Prostate gland (tissue), 2 donors: Measurements from ENCODE around the gene RPS3. TPM values are rescaled to one million over a fixed set of nuclear protein-coding genes. Genes with fewer than 3 reads are reported as not detected.

Experiments used
- DNase-seq: peaks from one replicate; pipeline ENCODE4 v3.0.0-alpha.2; 2019; ENCODE audit warnings: low spot score
- H3K27ac ChIP-seq, 2 donors: fragments of 200-600 bp; sonication (generic); 2 replicates each; pipeline ENCODE4 v1.5.1; 2017 to 2019
- H3K27me3 ChIP-seq: fragments of 200-600 bp; sonication (generic); replicated peaks from 2 replicates; pipeline ENCODE4 v1.5.1; 2019; ENCODE audit not compliant: insufficient read depth
- H3K36me3 ChIP-seq, 2 donors: fragments of 200-600 bp; sonication (generic); 1 replicate in 1 of 2; 2 replicates in 1 of 2; pipeline versions ENCODE4 v1.5.1 to v1.8.1; 2017 to 2019
- H3K4me1 ChIP-seq: fragments of 200-600 bp; sonication (generic); replicated peaks from 2 replicates; pipeline ENCODE4 v1.5.1; 2019
- H3K4me3 ChIP-seq, 2 donors: fragments of 200-600 bp; sonication (generic); 2 replicates each; pipeline ENCODE4 v1.5.1; 2017 to 2019
- H3K9me3 ChIP-seq: fragments of 200-600 bp; sonication (generic); 2 replicates; pipeline ENCODE4 v1.5.1; 2017
- POLR2A ChIP-seq: fragments of 450-650 bp; IDR thresholded peaks from one replicate; pipeline ENCODE4 v1.6.1; 2016; ENCODE audit warnings: antibody characterized with exemption, mild to moderate bottlenecking
- POLR2AphosphoS5 ChIP-seq: sonication (generic); formaldehyde crosslinking; IDR thresholded peaks from one replicate; pipeline ENCODE4 v1.6.1; 2017; ENCODE audit warnings: antibody characterized with exemption
- WGBS: methylation state at CpG from one replicate; pipeline ENCODE4 v1.1.5; 2018; 5-methylcytosine and 5-hydroxymethylcytosine counted together
- intact Hi-C: fragments of 100-400 bp; cut with DNase I; formaldehyde crosslinking; loops from one replicate; pipeline ENCODE4 v1.14.2; 2022
- total RNA-seq, 2 donors: library from RNA; depleted of rRNA; stranded (reverse); fragments of >200 nt; gene quantifications; one replicate each; pipeline ENCODE4 v1.1.0, GENCODE V29; 2016
- TF ChIP-seq, protein P1 (sequence below), 4 experiments: fragments of 200-600 bp in 2 of 4; fragments of 450-650 bp in 2 of 4; sonication (generic) in 2 of 4; IDR thresholded peaks; 1 replicate in 3 of 4; 2 replicates in 1 of 4; pipeline ENCODE4 v1.5.1; 2016 to 2019; ENCODE audit warnings: antibody characterized with exemption in 4 of 4, mild to moderate bottlenecking in 2 of 4, moderate library complexity in 2 of 4

The RPS3 gene
- total RNA-seq, 2 donors from 2014 or later = 890 to 1,636 TPM

- intact Hi-C loops = no loop called here
- TF ChIP-seq POLR2A (no peak), POLR2AphosphoS5 (no peak)
- TF ChIP-seq, protein P1, sequence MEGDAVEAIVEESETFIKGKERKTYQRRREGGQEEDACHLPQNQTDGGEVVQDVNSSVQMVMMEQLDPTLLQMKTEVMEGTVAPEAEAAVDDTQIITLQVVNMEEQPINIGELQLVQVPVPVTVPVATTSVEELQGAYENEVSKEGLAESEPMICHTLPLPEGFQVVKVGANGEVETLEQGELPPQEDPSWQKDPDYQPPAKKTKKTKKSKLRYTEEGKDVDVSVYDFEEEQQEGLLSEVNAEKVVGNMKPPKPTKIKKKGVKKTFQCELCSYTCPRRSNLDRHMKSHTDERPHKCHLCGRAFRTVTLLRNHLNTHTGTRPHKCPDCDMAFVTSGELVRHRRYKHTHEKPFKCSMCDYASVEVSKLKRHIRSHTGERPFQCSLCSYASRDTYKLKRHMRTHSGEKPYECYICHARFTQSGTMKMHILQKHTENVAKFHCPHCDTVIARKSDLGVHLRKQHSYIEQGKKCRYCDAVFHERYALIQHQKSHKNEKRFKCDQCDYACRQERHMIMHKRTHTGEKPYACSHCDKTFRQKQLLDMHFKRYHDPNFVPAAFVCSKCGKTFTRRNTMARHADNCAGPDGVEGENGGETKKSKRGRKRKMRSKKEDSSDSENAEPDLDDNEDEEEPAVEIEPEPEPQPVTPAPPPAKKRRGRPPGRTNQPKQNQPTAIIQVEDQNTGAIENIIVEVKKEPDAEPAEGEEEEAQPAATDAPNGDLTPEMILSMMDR (IDR thresholded peaks at IDR 0.05) = no peak
- H3K27ac ChIP-seq = no peak overlapping the region
- H3K36me3 ChIP-seq = no peaks in the 10 kb centered on the region
- no peaks in the 10 kb centered on the region for H3K4me1 ChIP-seq
- WGBS = 81% methylated on average over 10 of the region's 10 CpGs
- no peaks in the 10 kb centered on the region for H3K27me3 ChIP-seq
- H3K9me3 ChIP-seq = no peaks in the 10 kb centered on the region
- H3K4me3 ChIP-seq = no peak overlapping the region
- no peak for DNase-seq
These were observed 50.0 kb downstream of the RPS3 start for GRCh38 chr11:75449271-75449670.

DNA sequence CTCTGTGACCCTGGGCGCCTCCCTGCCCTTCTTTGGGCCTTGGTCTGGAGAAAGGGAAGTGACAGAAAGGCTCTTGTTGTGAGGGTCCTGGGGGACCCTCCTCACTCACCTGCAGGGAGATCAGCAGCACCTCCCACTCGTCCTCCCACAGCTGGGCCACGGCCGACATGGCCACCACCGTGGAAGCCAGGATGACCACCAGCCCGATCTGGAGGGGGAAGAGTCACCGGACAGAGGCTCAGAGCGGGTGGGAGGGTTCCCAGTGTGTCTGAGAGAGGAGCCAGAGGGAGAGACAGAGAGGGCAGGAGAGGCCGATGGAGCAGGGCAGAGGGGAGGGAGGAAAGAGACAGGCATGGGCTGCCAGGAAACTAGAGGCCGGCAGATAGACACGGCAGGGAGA is 50.5 kb downstream of the RPS3 start:
- WGBS = 88% methylated on average over 11 of the region's 11 CpGs
- H3K36me3 ChIP-seq = no peaks in the 10 kb centered on the region
- H3K27ac ChIP-seq = no peak overlapping the region
- no peak overlapping the region for H3K4me3 ChIP-seq
- intact Hi-C loops = no loop called here
- no peaks in the 10 kb centered on the region for H3K4me1 ChIP-seq
- DNase-seq = no peak
- no peaks in the 10 kb centered on the region for H3K9me3 ChIP-seq
- TF ChIP-seq POLR2A = no peak
- TF ChIP-seq, protein P1 (IDR thresholded peaks at IDR 0.05) = no peak
- no peaks in the 10 kb centered on the region for H3K27me3 ChIP-seq

GRCh38 chr11:75450236-75450635 is 50.9 kb downstream of the RPS3 start:
- intact Hi-C loops = no loop called here
- no peaks in the 10 kb centered on the region for H3K36me3 ChIP-seq
- no peak overlapping the region for H3K27ac ChIP-seq
- H3K27me3 ChIP-seq = no peaks in the 10 kb centered on the region
- 75% methylated on average over 7 of the region's 7 CpGs for WGBS
- no peaks in the 10 kb centered on the region for H3K9me3 ChIP-seq
- no peaks in the 10 kb centered on the region for H3K4me1 ChIP-seq
- DNase-seq = no peak
- no peak for TF ChIP-seq POLR2A
- TF ChIP-seq, protein P1 (IDR thresholded peaks at IDR 0.05) = no peak
- TF ChIP-seq POLR2AphosphoS5 = no peak
- no peak overlapping the region for H3K4me3 ChIP-seq

- Histone ChIP-seq H3K27ac (no peak overlapping the region), H3K36me3 (no peaks in the 10 kb centered on the region), H3K4me3 (no peak overlapping the region), H3K27me3 (no peaks in the 10 kb centered on the region), H3K9me3 (no peaks in the 10 kb centered on the region), H3K4me1 (no peaks in the 10 kb centered on the region)
- TF ChIP-seq POLR2A (no peak), POLR2AphosphoS5 (no peak)
- TF ChIP-seq, protein P1 (IDR thresholded peaks at IDR 0.05) = peak in 3 of 4 experiments; percentile 25 to 41 (median 28)
- 59% methylated on average over 45 of the region's 46 CpGs for WGBS
- intact Hi-C loops = no loop called here
- DNase-seq = no peak
These were observed 51.8 kb downstream of the RPS3 start for GRCh38 chr11:75450826-75451821.
